GM20000 (cell line): ENCODE measurements around the gene CEP70.
"Not testable (repeated sequence)": the region's sequence is repeated elsewhere in the genome, so short reads cannot be mapped to it uniquely, and the experiment has no call there.

Experiments
- DNase-seq: peaks from one replicate; pipeline ENCODE4 v3.0.0; 2012; ENCODE audit warnings: low spot score
- TF ChIP-seq, protein P1 (sequence below): IDR thresholded peaks from 2 replicates; pipeline ENCODE4 v1.5.1; 2012; ENCODE audit warnings: mild to moderate bottlenecking, control low read depth; ENCODE audit errors: extremely low read depth, missing control alignments

Gene CEP70

DNA sequence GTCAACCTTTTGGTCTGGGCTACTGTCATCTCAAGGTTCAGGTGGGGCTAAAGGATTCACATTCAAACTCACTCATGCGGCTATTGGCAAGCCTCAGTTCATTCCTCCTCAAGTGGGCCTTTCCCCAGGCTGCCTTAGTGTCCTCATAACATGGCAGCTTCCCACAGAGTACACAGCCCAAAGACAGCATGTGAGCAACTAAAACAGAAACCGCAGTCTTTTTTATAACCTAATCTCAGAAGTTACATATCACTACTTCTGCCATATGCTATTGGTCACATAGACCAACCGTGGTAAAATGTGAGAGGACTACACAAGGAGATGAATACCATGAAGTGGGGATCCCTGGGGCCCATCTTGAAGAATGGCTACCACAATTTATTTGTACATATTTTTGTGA, 4.5 kb upstream of the CEP70 start:
- no peak for DNase-seq
- TF ChIP-seq, protein P1, sequence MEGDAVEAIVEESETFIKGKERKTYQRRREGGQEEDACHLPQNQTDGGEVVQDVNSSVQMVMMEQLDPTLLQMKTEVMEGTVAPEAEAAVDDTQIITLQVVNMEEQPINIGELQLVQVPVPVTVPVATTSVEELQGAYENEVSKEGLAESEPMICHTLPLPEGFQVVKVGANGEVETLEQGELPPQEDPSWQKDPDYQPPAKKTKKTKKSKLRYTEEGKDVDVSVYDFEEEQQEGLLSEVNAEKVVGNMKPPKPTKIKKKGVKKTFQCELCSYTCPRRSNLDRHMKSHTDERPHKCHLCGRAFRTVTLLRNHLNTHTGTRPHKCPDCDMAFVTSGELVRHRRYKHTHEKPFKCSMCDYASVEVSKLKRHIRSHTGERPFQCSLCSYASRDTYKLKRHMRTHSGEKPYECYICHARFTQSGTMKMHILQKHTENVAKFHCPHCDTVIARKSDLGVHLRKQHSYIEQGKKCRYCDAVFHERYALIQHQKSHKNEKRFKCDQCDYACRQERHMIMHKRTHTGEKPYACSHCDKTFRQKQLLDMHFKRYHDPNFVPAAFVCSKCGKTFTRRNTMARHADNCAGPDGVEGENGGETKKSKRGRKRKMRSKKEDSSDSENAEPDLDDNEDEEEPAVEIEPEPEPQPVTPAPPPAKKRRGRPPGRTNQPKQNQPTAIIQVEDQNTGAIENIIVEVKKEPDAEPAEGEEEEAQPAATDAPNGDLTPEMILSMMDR: no peak

GRCh38 chr3:138597186-138597976, 3.3 kb upstream of the CEP70 start:
- DNase-seq: not testable (repeated sequence)

DNA sequence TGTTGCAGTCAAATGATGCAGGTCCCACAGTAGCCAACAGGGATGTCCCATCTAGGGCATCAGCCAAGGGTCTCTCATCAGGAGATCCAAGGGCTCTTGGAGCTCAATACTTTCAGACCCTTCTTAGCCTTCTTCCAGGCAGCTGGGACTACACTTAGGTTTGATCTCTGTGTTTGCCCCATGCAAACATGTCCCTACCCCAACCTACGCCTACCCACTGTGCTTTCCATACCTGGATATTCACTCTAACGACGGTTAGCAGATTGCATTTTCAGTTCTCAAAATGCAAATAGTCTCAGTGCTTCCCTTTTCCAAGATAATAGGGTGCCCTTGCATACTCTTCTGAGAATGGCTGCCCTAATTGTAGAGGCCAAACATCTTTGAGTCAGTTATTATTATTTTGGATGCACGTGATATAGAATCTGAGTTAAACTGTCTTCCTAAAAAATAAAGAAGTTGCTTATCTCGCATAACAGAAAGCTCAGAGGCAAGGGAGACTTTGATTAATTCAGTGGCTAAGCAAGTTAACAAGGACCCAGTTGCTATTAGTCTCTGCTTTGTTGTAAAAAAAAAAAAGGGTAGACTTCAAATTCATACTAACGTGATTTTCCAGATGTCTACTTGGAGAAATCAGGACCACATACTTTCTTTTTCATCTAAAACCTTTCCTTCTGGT, 1.0 kb upstream of the CEP70 start:
- no peak for DNase-seq
- TF ChIP-seq, protein P1: no peak

DNA sequence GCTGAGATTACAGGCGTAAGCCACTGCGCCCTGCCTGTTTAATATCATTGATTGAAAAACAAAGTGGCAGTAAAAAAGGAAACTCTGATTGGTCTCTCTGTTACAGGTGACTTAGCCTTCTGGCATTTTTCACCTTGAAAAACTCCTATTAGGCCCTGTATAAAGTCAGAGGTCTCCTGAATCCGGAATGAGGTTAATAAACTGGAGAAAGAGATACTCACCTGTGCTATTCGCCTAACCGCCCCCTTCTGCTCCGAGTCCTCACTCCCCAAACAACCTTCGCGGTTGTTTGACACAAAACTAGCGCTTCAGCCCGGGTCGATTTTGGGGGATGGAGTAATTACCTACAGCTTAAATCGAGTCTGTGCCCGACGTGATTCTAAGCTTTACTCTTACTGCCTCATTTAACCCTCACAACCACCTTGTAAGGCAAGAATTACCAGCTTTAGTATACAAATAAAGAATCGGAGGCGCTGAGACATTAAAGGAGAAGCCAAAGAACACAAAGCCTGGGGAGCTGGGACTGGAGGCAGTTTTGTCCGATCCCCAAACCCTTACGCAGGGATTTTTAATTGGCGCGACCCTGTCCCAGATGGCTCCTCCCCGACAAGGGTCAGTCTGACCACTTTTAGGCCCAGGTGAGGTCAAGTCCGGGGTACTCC, 441 bp downstream of the CEP70 start:
- DNase-seq: no peak
- TF ChIP-seq, protein P1: no peak

DNA sequence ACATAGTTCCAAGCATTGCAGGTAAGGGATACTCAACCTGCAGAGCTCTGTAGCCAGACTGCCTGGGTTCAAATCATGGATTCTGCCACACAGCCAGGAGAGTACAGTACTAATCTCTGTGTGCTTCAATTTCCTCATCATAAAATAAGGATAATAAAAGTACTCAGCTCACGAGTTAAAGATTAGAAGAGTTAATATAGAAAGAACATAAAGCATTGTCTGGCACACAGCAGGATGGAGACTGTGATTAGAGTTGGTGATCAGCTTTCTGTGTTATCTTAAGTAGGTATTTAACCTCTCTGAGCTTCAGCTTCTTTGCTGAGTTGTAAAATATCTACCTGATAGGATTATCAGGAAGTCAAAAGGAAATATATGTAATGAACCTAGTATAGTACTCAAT, 2.7 kb downstream of the CEP70 start:
- TF ChIP-seq, protein P1: no peak
- DNase-seq: no peak

- DNase-seq: no peak
- TF ChIP-seq, protein P1: no peak
Observed at GRCh38 chr3:138588445-138588844, 5.6 kb downstream of the CEP70 start.

- TF ChIP-seq, protein P1: no peak
- DNase-seq: no peak
Observed at GRCh38 chr3:138587374-138587773, 6.7 kb downstream of the CEP70 start.
